22Rv1 (cell line): Measurements from ENCODE around the gene ZFYVE26.

Experiments
- ZFX ChIP-seq: fragments of 450-650 bp; IDR thresholded peaks from 2 replicates; pipeline ENCODE4 v1.6.1; 2017; ENCODE audit warnings: antibody characterized with exemption, borderline replicate concordance
- TF ChIP-seq, protein P1 (sequence below): fragments of 450-650 bp; IDR thresholded peaks from 2 replicates; pipeline ENCODE4 v1.5.1; 2017; ENCODE audit warnings: mild to moderate bottlenecking

DNA sequence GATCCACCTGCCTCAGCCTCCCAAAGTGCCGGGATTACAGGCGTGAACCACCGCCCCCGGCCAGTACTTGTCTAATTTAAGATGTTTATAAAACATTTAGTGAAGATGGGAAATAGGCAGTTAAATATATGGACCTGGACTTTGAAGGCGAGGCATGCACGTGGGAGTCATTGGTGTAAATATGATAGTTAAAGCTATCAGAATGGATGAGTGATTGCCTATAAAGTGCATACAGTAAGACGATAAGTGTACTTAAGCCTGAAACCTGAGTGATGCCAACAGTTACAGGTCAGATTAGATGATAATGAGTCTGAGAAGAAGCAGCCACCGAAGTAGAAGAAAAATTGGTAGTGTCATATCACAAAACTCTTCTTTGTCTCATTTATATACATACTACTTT, 14.7 kb upstream of the ZFYVE26 start:
- TF ChIP-seq, protein P1, sequence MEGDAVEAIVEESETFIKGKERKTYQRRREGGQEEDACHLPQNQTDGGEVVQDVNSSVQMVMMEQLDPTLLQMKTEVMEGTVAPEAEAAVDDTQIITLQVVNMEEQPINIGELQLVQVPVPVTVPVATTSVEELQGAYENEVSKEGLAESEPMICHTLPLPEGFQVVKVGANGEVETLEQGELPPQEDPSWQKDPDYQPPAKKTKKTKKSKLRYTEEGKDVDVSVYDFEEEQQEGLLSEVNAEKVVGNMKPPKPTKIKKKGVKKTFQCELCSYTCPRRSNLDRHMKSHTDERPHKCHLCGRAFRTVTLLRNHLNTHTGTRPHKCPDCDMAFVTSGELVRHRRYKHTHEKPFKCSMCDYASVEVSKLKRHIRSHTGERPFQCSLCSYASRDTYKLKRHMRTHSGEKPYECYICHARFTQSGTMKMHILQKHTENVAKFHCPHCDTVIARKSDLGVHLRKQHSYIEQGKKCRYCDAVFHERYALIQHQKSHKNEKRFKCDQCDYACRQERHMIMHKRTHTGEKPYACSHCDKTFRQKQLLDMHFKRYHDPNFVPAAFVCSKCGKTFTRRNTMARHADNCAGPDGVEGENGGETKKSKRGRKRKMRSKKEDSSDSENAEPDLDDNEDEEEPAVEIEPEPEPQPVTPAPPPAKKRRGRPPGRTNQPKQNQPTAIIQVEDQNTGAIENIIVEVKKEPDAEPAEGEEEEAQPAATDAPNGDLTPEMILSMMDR: no peak
- TF ChIP-seq ZFX: no peak
